Measurements from ENCODE around the gene CHRNA10. TPM values are rescaled to one million over a fixed set of nuclear protein-coding genes. Genes with fewer than 3 reads are reported as not detected.
A peak's percentile ranks its signal among the peaks of the same experiment; 100 is the strongest.

CHRNA10 gene
- total RNA-seq, 6 experiments from 2014 or later: 0.25 to 1.2 (median 0.41) TPM

GRCh38 chr11:3615998-3616397, 55.2 kb downstream of the CHRNA10 start:
- TF ChIP-seq, protein P1, sequence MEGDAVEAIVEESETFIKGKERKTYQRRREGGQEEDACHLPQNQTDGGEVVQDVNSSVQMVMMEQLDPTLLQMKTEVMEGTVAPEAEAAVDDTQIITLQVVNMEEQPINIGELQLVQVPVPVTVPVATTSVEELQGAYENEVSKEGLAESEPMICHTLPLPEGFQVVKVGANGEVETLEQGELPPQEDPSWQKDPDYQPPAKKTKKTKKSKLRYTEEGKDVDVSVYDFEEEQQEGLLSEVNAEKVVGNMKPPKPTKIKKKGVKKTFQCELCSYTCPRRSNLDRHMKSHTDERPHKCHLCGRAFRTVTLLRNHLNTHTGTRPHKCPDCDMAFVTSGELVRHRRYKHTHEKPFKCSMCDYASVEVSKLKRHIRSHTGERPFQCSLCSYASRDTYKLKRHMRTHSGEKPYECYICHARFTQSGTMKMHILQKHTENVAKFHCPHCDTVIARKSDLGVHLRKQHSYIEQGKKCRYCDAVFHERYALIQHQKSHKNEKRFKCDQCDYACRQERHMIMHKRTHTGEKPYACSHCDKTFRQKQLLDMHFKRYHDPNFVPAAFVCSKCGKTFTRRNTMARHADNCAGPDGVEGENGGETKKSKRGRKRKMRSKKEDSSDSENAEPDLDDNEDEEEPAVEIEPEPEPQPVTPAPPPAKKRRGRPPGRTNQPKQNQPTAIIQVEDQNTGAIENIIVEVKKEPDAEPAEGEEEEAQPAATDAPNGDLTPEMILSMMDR (IDR thresholded peaks at IDR 0.05): no peak
- no peak for TF ChIP-seq POLR2A (IDR thresholded peaks at IDR 0.05)
- Histone ChIP-seq H3K27ac (no peak overlapping the region), H3K4me3 (no peak overlapping the region), H3K27me3 (no peaks in the 10 kb centered on the region), H3K9me3 (no peaks in the 10 kb centered on the region), H3K4me1 (no peaks in the 10 kb centered on the region), H3K36me3 (no peaks in the 10 kb centered on the region)
- 74% methylated on average over 4 of the region's 6 CpGs for WGBS (ENCODE audit: insufficient coverage, low coverage, low lambda C conversion rate, missing lambda C conversion rate)
- DNase-seq (peak in 1 of 3 donors; percentile 37), ATAC-seq (no peak)
- intact Hi-C loops (cut with DNase I): no loop called here

Small RNA genes within 50 kb of the gene (small RNA-seq; reads per million reads assigned to genes)
- gene RF00019 (0 reads per million in 2 experiments), gene RNU6-1143P (0 reads per million in 2 experiments)

Other genes with a start within 250 kb of the CHRNA10 start
- under 1 TPM in 2 of 6 experiments, not detected in 4; 0.35 to 0.59 TPM for gene ART5, start 29.4 kb downstream of the CHRNA10 start, total RNA-seq
- not detected for gene ART1, start 26.3 kb downstream of the CHRNA10 start, total RNA-seq
- 10 to 100 TPM; 29.7 to 69.0 (median 34.3) TPM for gene NUP98, start 126.2 kb upstream of the CHRNA10 start, total RNA-seq
- 10 to 100 TPM; 14.8 to 26.8 (median 17.9) TPM for gene PGAP2, start 137.2 kb upstream of the CHRNA10 start, total RNA-seq
- 10 to 100 TPM; 13.9 to 31.5 (median 22.0) TPM for gene RHOG, start 169.6 kb upstream of the CHRNA10 start, total RNA-seq
- 10 to 100 TPM; 36.4 to 48.0 (median 40.5) TPM for gene STIM1, start 184.3 kb upstream of the CHRNA10 start, total RNA-seq